T-helper 1 cell treated with Interleukin-12 subunit alpha and Interleukin-12 subunit beta and Interleukin-4 antibody, amounts not matched to agents 30 ng/mL and 1 ng/mL, for 36 hours (primary cell): ENCODE results near the gene DIPK1A. TPM values are rescaled to one million over a fixed set of nuclear protein-coding genes. Genes with fewer than 3 reads are reported as not detected.

Experiments used
- intact Hi-C: fragments of 100-400 bp; cut with micrococcal nuclease; formaldehyde crosslinking; loops from one replicate; pipeline ENCODE4 v1.15.1; 2024
- total RNA-seq: library from RNA; stranded (reverse); gene quantifications from 2 replicates; pipeline ENCODE4 v1.2.3, GENCODE V29; 2022

The DIPK1A gene
- total RNA-seq, 1 donor from 2014 or later = 17.6 TPM

GRCh38 chr1:92881391-92881790 is 79.9 kb downstream of the DIPK1A start:
- intact Hi-C loops = no loop called here

GRCh38 chr1:92879316-92879968 is 81.8 kb downstream of the DIPK1A start:
- intact Hi-C loops = loop anchor here (5.0 kb wide), 1 partner anchor 73 kb away; no protein-coding TSS in a partner anchor

GRCh38 chr1:92877792-92878191 is 83.5 kb downstream of the DIPK1A start:
- intact Hi-C loops = loop anchor here (5.0 kb wide), 1 partner anchor 75 kb away; no protein-coding TSS in a partner anchor

- intact Hi-C loops = loop anchor here (5.0 kb wide), 1 partner anchor 75 kb away; no protein-coding TSS in a partner anchor
Observed at GRCh38 chr1:92877081-92877711, 84.1 kb downstream of the DIPK1A start.

- intact Hi-C loops = loop anchor here (1.0 to 5.0 kb wide), 2 partner anchors 17 to 76 kb away; no protein-coding TSS in a partner anchor
Observed at GRCh38 chr1:92876351-92876750, 84.9 kb downstream of the DIPK1A start.

- intact Hi-C loops = loop anchor here (5.0 kb wide), 1 partner anchor 77 kb away; no protein-coding TSS in a partner anchor
Observed at GRCh38 chr1:92874987-92875386, 86.3 kb downstream of the DIPK1A start.

GRCh38 chr1:92872719-92873118 is 88.5 kb downstream of the DIPK1A start:
- intact Hi-C loops = no loop called here

- intact Hi-C loops = no loop called here
Observed at GRCh38 chr1:92870591-92870990, 90.7 kb downstream of the DIPK1A start.

- intact Hi-C loops = no loop called here
Observed at GRCh38 chr1:92864131-92864530, 97.1 kb downstream of the DIPK1A start.

- intact Hi-C loops = no loop called here
Observed at GRCh38 chr1:92862605-92863004, 98.7 kb downstream of the DIPK1A start.

GRCh38 chr1:92859400-92860039 is 101.7 kb downstream of the DIPK1A start:
- intact Hi-C loops = loop anchor here (1.0 to 5.0 kb wide), 10 partner anchors 17 to 488 kb away; partner anchors contain the start of gene DR1

- intact Hi-C loops = loop anchor here (1.0 to 5.0 kb wide), 11 partner anchors 18 to 489 kb away; partner anchors contain the start of genes DR1 and RPL5
Observed at GRCh38 chr1:92858564-92859399, 102.5 kb downstream of the DIPK1A start.

GRCh38 chr1:92857817-92858216 is 103.4 kb downstream of the DIPK1A start:
- intact Hi-C loops = loop anchor here (1.0 to 5.0 kb wide), 4 partner anchors 26 to 489 kb away; partner anchors contain the start of genes DR1 and RPL5

GRCh38 chr1:92855236-92855635 is 106.0 kb downstream of the DIPK1A start:
- intact Hi-C loops = loop anchor here (5.0 kb wide), 1 partner anchor 492 kb away; the partner anchor contains the start of gene DR1

- intact Hi-C loops = no loop called here
Observed at GRCh38 chr1:92854101-92854785, 107.0 kb downstream of the DIPK1A start.

GRCh38 chr1:92853299-92853698 is 108.0 kb downstream of the DIPK1A start:
- intact Hi-C loops = no loop called here

GRCh38 chr1:92851729-92852128 is 109.5 kb downstream of the DIPK1A start:
- intact Hi-C loops = no loop called here

GRCh38 chr1:92850019-92850418 is 111.2 kb downstream of the DIPK1A start:
- intact Hi-C loops = no loop called here

- intact Hi-C loops = no loop called here
Observed at GRCh38 chr1:92848201-92848600, 113.1 kb downstream of the DIPK1A start.

- intact Hi-C loops = no loop called here
Observed at GRCh38 chr1:92845908-92846307, 115.4 kb downstream of the DIPK1A start.
